ENCODE data around the gene UBR1.

DNA sequence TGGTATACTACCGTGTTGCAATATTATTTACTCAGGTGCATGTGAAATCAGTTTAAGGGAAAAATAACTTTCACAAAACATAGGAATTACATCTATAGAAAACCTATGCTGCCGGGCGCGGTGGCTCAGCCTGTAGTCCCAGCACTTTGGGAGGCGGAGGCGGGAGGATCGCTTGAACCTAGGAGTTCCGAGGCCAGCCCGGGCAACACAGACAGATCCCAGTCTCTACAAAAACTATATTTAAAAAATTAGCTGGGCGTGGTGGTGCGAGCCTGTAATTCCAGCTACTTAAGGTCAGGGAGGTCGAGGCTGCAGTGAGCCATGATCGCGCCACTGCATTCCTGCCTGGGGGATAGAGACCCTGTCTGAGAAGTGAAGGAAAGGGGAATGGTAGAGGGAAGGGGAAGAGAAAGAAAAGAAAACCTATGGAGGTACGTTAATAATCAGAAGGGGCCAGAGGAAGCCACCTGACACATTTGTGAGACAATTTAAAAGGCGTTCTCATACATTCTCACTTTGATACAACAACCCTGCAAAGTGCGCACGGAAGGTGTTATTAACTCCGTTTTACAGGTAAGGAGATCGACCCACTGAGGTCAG is 27.1 kb upstream of the UBR1 start:
- TF ChIP-seq, protein P1, sequence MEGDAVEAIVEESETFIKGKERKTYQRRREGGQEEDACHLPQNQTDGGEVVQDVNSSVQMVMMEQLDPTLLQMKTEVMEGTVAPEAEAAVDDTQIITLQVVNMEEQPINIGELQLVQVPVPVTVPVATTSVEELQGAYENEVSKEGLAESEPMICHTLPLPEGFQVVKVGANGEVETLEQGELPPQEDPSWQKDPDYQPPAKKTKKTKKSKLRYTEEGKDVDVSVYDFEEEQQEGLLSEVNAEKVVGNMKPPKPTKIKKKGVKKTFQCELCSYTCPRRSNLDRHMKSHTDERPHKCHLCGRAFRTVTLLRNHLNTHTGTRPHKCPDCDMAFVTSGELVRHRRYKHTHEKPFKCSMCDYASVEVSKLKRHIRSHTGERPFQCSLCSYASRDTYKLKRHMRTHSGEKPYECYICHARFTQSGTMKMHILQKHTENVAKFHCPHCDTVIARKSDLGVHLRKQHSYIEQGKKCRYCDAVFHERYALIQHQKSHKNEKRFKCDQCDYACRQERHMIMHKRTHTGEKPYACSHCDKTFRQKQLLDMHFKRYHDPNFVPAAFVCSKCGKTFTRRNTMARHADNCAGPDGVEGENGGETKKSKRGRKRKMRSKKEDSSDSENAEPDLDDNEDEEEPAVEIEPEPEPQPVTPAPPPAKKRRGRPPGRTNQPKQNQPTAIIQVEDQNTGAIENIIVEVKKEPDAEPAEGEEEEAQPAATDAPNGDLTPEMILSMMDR (conservative IDR thresholded peaks at IDR 0.05 in 1 of 2, IDR thresholded peaks at IDR 0.05 in 1 of 2; ENCODE audit: low read depth in 1 of 2, low read length in 2 of 2), result no peak
- TF ChIP-seq EZH2 (IDR thresholded peaks at IDR 0.05; ENCODE audit: low read length, missing control alignments), result no peak
